OCI-LY7 (cell line): ENCODE data around the gene SRPK2. TPM values are rescaled to one million over a fixed set of nuclear protein-coding genes. Genes with fewer than 3 reads are reported as not detected.

Source experiments
- BruUV-seq: library from RNA; stranded (reverse); fragments of 400-500 nt; replicated peaks from 2 replicates; lab custom pipeline; 2021; lab: Mats Ljungman, UMichigan
- CTCF ChIA-PET: fragments of 300-600 bp; sonication (Branson Sonifier 250); formaldehyde crosslinking; loops from one replicate; lab custom pipeline; 2022; ENCODE audit warnings: antibody characterized with exemption; ENCODE audit not compliant: unreplicated experiment; lab: Charles Lee
- POLR2A ChIA-PET: fragments of 300-600 bp; sonication (Branson Sonifier 250); formaldehyde crosslinking; loops from one replicate; lab custom pipeline; 2022; ENCODE audit warnings: antibody characterized with exemption; lab: Charles Lee
- DNase-seq: peaks from one replicate; pipeline ENCODE4 v3.0.0-alpha.2; 2015; ENCODE audit warnings: low spot score
- H2AFZ ChIP-seq: fragments of 200-600 bp; sonication (generic), shearing (Covaris generic); 2 replicates; pipeline ENCODE4 v1.6.1; 2014; ENCODE audit warnings: mild to moderate bottlenecking, antibody characterized with exemption, low read length, moderate library complexity
- H3K27ac ChIP-seq: fragments of 200-600 bp; sonication (generic); 2 replicates; pipeline ENCODE4 v1.5.1; 2014; ENCODE audit warnings: mixed run types, low read depth, mild to moderate bottlenecking, moderate library complexity, low read length, inconsistent platforms; ENCODE audit not compliant: poor library complexity, severe bottlenecking
- H3K36me3 ChIP-seq: fragments of 200-600 bp; sonication (generic); 2 replicates; pipeline ENCODE4 v1.6.1; 2014; ENCODE audit warnings: mild to moderate bottlenecking, antibody characterized with exemption, low read length, moderate library complexity, mixed read lengths; ENCODE audit not compliant: insufficient read depth
- H3K4me1 ChIP-seq: fragments of 200-600 bp; sonication (generic); 2 replicates; pipeline ENCODE4 v1.5.1; 2014; ENCODE audit warnings: mild to moderate bottlenecking, low read length; ENCODE audit not compliant: insufficient read depth, poor library complexity, severe bottlenecking
- H3K4me2 ChIP-seq: fragments of 200-600 bp; sonication (generic); 2 replicates; pipeline ENCODE4 v1.6.1; 2014; ENCODE audit warnings: mild to moderate bottlenecking, low read length
- H3K4me3 ChIP-seq: fragments of 200-600 bp; sonication (generic); 2 replicates; pipeline ENCODE4 v1.5.1; 2014; ENCODE audit warnings: mild to moderate bottlenecking, low read depth, low read length; ENCODE audit not compliant: poor library complexity, severe bottlenecking
- H3K79me2 ChIP-seq: fragments of 200-600 bp; sonication (generic); 2 replicates; pipeline ENCODE4 v1.6.1; 2016; ENCODE audit warnings: low read depth, mild to moderate bottlenecking, low read length, moderate library complexity, mixed read lengths; ENCODE audit not compliant: insufficient read depth
- H3K9me2 ChIP-seq: fragments of 200-600 bp; sonication (generic); 2 replicates; pipeline ENCODE4 v1.6.1; 2016; ENCODE audit warnings: mild to moderate bottlenecking, low read length, mixed read lengths; ENCODE audit not compliant: insufficient read depth
- H3K9me3 ChIP-seq: fragments of 200-600 bp; sonication (generic); 2 replicates; pipeline ENCODE4 v1.6.1; 2014; ENCODE audit warnings: mild to moderate bottlenecking, mixed run types, low read length, mixed read lengths
- H4K20me1 ChIP-seq: fragments of 200-600 bp; sonication (generic); 2 replicates; pipeline ENCODE4 v1.6.1; 2014; ENCODE audit warnings: mild to moderate bottlenecking, antibody characterized with exemption, low read length, moderate library complexity, mixed read lengths; ENCODE audit not compliant: insufficient read depth
- EZH2phosphoT487 ChIP-seq: fragments of 200-600 bp; sonication (generic); IDR thresholded peaks from 2 replicates; pipeline ENCODE4 v1.6.1; 2018; ENCODE audit warnings: low read depth, borderline replicate concordance, mild to moderate bottlenecking, mixed run types, antibody characterized with exemption, low read length, moderate library complexity, mixed read lengths
- intact Hi-C: fragments of 100-400 bp; cut with micrococcal nuclease; formaldehyde crosslinking; loops from one replicate; pipeline ENCODE4 v1.10.0; 2022; ENCODE audit not compliant: unreplicated experiment
- total RNA-seq, 2 experiments: library from RNA; depleted of rRNA in 1 of 2; stranded (reverse); fragments of >200 nt in 1 of 2; shearing (Covaris generic) in 1 of 2; gene quantifications; 2 replicates each; pipeline ENCODE4 v1.2.3, GENCODE V29; 2014 to 2022
- TF ChIP-seq, protein P1 (sequence below): fragments of 200-600 bp; sonication (generic); conservative IDR thresholded peaks from 2 replicates; pipeline ENCODE4 v1.5.1; 2014; ENCODE audit warnings: mild to moderate bottlenecking, antibody characterized with exemption, low read length, moderate library complexity, mixed read lengths

Gene SRPK2
- total RNA-seq, 2 experiments from 2014 or later = 22.1 to 26.8 TPM

- Histone ChIP-seq H3K4me1 (peaks cover 7% of the 10 kb centered on the region), H3K36me3 (no peaks in the 10 kb centered on the region), H2AFZ (no peak overlapping the region), H3K4me2 (no peak overlapping the region), H3K27ac (no peak overlapping the region), H3K9me2 (no peaks in the 10 kb centered on the region), H3K79me2 (peaks cover 14% of the 10 kb centered on the region; the same call in 1 of the 2 replicates), H3K9me3 (no peaks in the 10 kb centered on the region), H4K20me1 (peaks cover 13% of the 10 kb centered on the region; the same call in 1 of the 2 replicates), H3K4me3 (no peak overlapping the region)
- TF ChIP-seq, protein P1, sequence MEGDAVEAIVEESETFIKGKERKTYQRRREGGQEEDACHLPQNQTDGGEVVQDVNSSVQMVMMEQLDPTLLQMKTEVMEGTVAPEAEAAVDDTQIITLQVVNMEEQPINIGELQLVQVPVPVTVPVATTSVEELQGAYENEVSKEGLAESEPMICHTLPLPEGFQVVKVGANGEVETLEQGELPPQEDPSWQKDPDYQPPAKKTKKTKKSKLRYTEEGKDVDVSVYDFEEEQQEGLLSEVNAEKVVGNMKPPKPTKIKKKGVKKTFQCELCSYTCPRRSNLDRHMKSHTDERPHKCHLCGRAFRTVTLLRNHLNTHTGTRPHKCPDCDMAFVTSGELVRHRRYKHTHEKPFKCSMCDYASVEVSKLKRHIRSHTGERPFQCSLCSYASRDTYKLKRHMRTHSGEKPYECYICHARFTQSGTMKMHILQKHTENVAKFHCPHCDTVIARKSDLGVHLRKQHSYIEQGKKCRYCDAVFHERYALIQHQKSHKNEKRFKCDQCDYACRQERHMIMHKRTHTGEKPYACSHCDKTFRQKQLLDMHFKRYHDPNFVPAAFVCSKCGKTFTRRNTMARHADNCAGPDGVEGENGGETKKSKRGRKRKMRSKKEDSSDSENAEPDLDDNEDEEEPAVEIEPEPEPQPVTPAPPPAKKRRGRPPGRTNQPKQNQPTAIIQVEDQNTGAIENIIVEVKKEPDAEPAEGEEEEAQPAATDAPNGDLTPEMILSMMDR = no peak
- no peak for TF ChIP-seq EZH2phosphoT487
- CTCF ChIA-PET = no interaction called here
- intact Hi-C loops = no loop called here
- DNase-seq = no peak
- no TSS peak for BruUV-seq
- POLR2A ChIA-PET = interaction anchor here (0.6 to 1.0 kb wide), 5 partner anchors 10 to 400 kb away, joined by 3 to 4 read pairs (median 3); no protein-coding TSS in a partner anchor
Observed at GRCh38 chr7:105320896-105321295, 67.8 kb downstream of the SRPK2 start.

- POLR2A ChIA-PET = interaction anchor here (0.6 kb wide), 2 partner anchors 727 to 1695 kb away, joined by 3 to 4 read pairs; no protein-coding TSS in a partner anchor
- Histone ChIP-seq H3K4me1 (no peaks in the 10 kb centered on the region), H3K36me3 (no peaks in the 10 kb centered on the region), H3K27ac (no peak overlapping the region), H3K79me2 (0 out of 2 replicates have a peak, but pooled peaks cover 7% of the 10 kb centered on the region), H3K9me3 (no peaks in the 10 kb centered on the region), H4K20me1 (peaks cover 13% of the 10 kb centered on the region; the same call in 1 of the 2 replicates), H3K4me2 (no peak overlapping the region), H3K4me3 (no peak overlapping the region), H2AFZ (no peak overlapping the region), H3K9me2 (no peaks in the 10 kb centered on the region)
- BruUV-seq = no TSS peak
- CTCF ChIA-PET = no interaction called here
- no peak for DNase-seq
- intact Hi-C loops = no loop called here
- TF ChIP-seq EZH2phosphoT487 = no peak
- TF ChIP-seq, protein P1 = no peak
Observed at GRCh38 chr7:105319578-105319977, 69.1 kb downstream of the SRPK2 start.

- Histone ChIP-seq H3K79me2 (0 out of 2 replicates have a peak, but pooled peaks cover 7% of the 10 kb centered on the region), H4K20me1 (peaks cover 13% of the 10 kb centered on the region; the same call in 1 of the 2 replicates), H3K9me2 (no peaks in the 10 kb centered on the region), H3K27ac (no peak overlapping the region), H2AFZ (no peak overlapping the region), H3K4me3 (no peak overlapping the region), H3K36me3 (no peaks in the 10 kb centered on the region), H3K9me3 (no peaks in the 10 kb centered on the region), H3K4me1 (no peaks in the 10 kb centered on the region), H3K4me2 (no peak overlapping the region)
- CTCF ChIA-PET = no interaction called here
- intact Hi-C loops = no loop called here
- POLR2A ChIA-PET = interaction anchor here (0.9 kb wide), 1 partner anchor 29 kb away, joined by 4 read pairs; no protein-coding TSS in a partner anchor
- BruUV-seq = TSS peak; percentile 31
- no peak for DNase-seq
- no peak for TF ChIP-seq EZH2phosphoT487
- TF ChIP-seq, protein P1 = no peak
Observed at GRCh38 chr7:105316578-105317344, 72.0 kb downstream of the SRPK2 start.
